HG02588 (cell line): Measurements from ENCODE around the gene KRTAP4-9.
"Not testable (repeated sequence)": the region's sequence is repeated elsewhere in the genome, so short reads cannot be mapped to it uniquely, and the experiment has no call there.

Source experiments
- ATAC-seq: cut with Tn5 transposase; IDR thresholded peaks from one replicate; pipeline ENCODE4 v1.9.1; 2021; ENCODE audit warnings: mild to moderate bottlenecking, moderate library complexity; ENCODE audit not compliant: unreplicated experiment

Gene KRTAP4-9

GRCh38 chr17:41126412-41126811 is 21.2 kb downstream of the KRTAP4-9 start:
- ATAC-seq: no peak

- ATAC-seq: no peak
Observed at GRCh38 chr17:41127371-41127770, 22.2 kb downstream of the KRTAP4-9 start.

- no peak for ATAC-seq
Observed at GRCh38 chr17:41131979-41132378, 26.8 kb downstream of the KRTAP4-9 start.

- no peak for ATAC-seq
Observed at GRCh38 chr17:41133880-41134735, 28.9 kb downstream of the KRTAP4-9 start.

- not testable (repeated sequence) for ATAC-seq
Observed at GRCh38 chr17:41139865-41140264, 34.7 kb downstream of the KRTAP4-9 start.

GRCh38 chr17:41140360-41141131 is 35.4 kb downstream of the KRTAP4-9 start, which contains the start of gene KRTAP4-6:
Gene KRTAP4-6 (minus strand): TSS chr17:41140544. CDS start chr17:41140487, 57 bp downstream.
- no peak for ATAC-seq

- no peak for ATAC-seq
Observed at GRCh38 chr17:41141361-41141760, 36.2 kb downstream of the KRTAP4-9 start.

GRCh38 chr17:41144846-41145245 is 39.7 kb downstream of the KRTAP4-9 start:
- ATAC-seq: no peak

GRCh38 chr17:41145261-41145660 is 40.1 kb downstream of the KRTAP4-9 start:
- ATAC-seq: no peak

GRCh38 chr17:41147531-41148204 is 42.5 kb downstream of the KRTAP4-9 start:
- ATAC-seq: no peak

GRCh38 chr17:41148971-41149651 is 43.9 kb downstream of the KRTAP4-9 start:
- not testable (repeated sequence) for ATAC-seq

- no peak for ATAC-seq
Observed at GRCh38 chr17:41149652-41149985, 44.4 kb downstream of the KRTAP4-9 start, which contains the start of gene KRTAP4-5. Gene KRTAP4-5 (minus strand): TSS chr17:41149825. CDS start chr17:41149767, 58 bp downstream.

GRCh38 chr17:41150026-41150425 is 44.8 kb downstream of the KRTAP4-9 start:
- no peak for ATAC-seq

- no peak for ATAC-seq
Observed at GRCh38 chr17:41151525-41151924, 46.3 kb downstream of the KRTAP4-9 start.

GRCh38 chr17:41153856-41154255 is 48.7 kb downstream of the KRTAP4-9 start:
- ATAC-seq: no peak
